Right forelimb (tissue), 1 donor: Measurements from ENCODE around the gene DBH.

Source experiments
- DNase-seq: peaks from one replicate; pipeline ENCODE4 v3.0.0-alpha.2; 2018

Gene DBH

GRCh38 chr9:133627341-133627740, 8.8 kb upstream of the DBH start:
- DNase-seq, result no peak

- no peak for DNase-seq
These were observed 7.4 kb upstream of the DBH start for GRCh38 chr9:133628766-133629165.

GRCh38 chr9:133629221-133630110, 6.7 kb upstream of the DBH start:
- DNase-seq, result no peak

- DNase-seq, result no peak
These were observed 5.1 kb upstream of the DBH start for GRCh38 chr9:133631111-133631510.

- DNase-seq, result no peak
These were observed 3.1 kb upstream of the DBH start for GRCh38 chr9:133632806-133633680.

- DNase-seq, result no peak
These were observed 2.5 kb upstream of the DBH start for GRCh38 chr9:133633681-133634080.

- DNase-seq, result no peak
These were observed 2.0 kb upstream of the DBH start for GRCh38 chr9:133634081-133634691.

- no peak for DNase-seq
These were observed 1.1 kb upstream of the DBH start for GRCh38 chr9:133635098-133635497.

GRCh38 chr9:133636902-133637301, 739 bp downstream of the DBH start:
- DNase-seq, result no peak

- no peak for DNase-seq
These were observed 1.4 kb downstream of the DBH start for GRCh38 chr9:133637451-133638055.

GRCh38 chr9:133638076-133638475, 1.9 kb downstream of the DBH start:
- DNase-seq, result no peak

GRCh38 chr9:133638711-133639110, 2.5 kb downstream of the DBH start:
- no peak for DNase-seq

- DNase-seq, result no peak
These were observed 3.5 kb downstream of the DBH start for GRCh38 chr9:133639613-133640012.

- DNase-seq, result no peak
These were observed 4.0 kb downstream of the DBH start for GRCh38 chr9:133640160-133640559.

- no peak for DNase-seq
These were observed 4.6 kb downstream of the DBH start for GRCh38 chr9:133640580-133641395.

GRCh38 chr9:133641396-133641655, 5.2 kb downstream of the DBH start:
- no peak for DNase-seq

- DNase-seq, result no peak
These were observed 5.9 kb downstream of the DBH start for GRCh38 chr9:133641861-133642595.

- no peak for DNase-seq
These were observed 6.7 kb downstream of the DBH start for GRCh38 chr9:133642708-133643361.

GRCh38 chr9:133643362-133643755, 7.2 kb downstream of the DBH start:
- DNase-seq, result no peak

GRCh38 chr9:133643978-133644760, 8.0 kb downstream of the DBH start:
- no peak for DNase-seq
